ENCODE data around the gene ALKBH3. TPM values are rescaled to one million over a fixed set of nuclear protein-coding genes. Genes with fewer than 3 reads are reported as not detected.

The ALKBH3 gene
- total and polyA plus RNA-seq, 2 experiments from 2014 or later, result 23.8 to 27.2 TPM

GRCh38 chr11:43967661-43968060 is 87.0 kb downstream of the ALKBH3 start:
- 82% methylated on average over 2 of the region's 2 CpGs for WGBS (ENCODE audit: low lambda C conversion rate, missing lambda C conversion rate)

GRCh38 chr11:43968719-43969118 is 88.1 kb downstream of the ALKBH3 start:
- H3K36me3 ChIP-seq (replicated peaks; ENCODE audit: insufficient read depth, low read depth), result no peaks in the 10 kb centered on the region
- H4K20me1 ChIP-seq (ENCODE audit: insufficient read depth, poor library complexity, severe bottlenecking), result no peaks in the 10 kb centered on the region
- H3K4me3 ChIP-seq, result no peak overlapping the region
- H3K9me3 ChIP-seq (ENCODE audit: low read depth), result no peaks in the 10 kb centered on the region
- H2AFZ ChIP-seq, result no peak overlapping the region
- TF ChIP-seq EZH2 (IDR thresholded peaks at IDR 0.05; ENCODE audit: borderline replicate concordance), result no peak
- TF ChIP-seq EZH2phosphoT487 (IDR thresholded peaks at IDR 0.05; ENCODE audit: low read depth, severe bottlenecking, unreplicated experiment), result no peak
- no peak for TF ChIP-seq CTCF (IDR thresholded peaks at IDR 0.05; ENCODE audit: poor library complexity)
- H3K4me1 ChIP-seq (ENCODE audit: insufficient read depth), result no peaks in the 10 kb centered on the region
- DNase-seq (ENCODE audit: low spot score), result no peak
- H3K27ac ChIP-seq, result no peak overlapping the region
- no peak overlapping the region for H3K4me2 ChIP-seq
- no peaks in the 10 kb centered on the region for H3K79me2 ChIP-seq
- H3K9me2 ChIP-seq (replicated peaks; ENCODE audit: insufficient read depth), result no peaks in the 10 kb centered on the region
- 80% methylated on average over 4 of the region's 4 CpGs for WGBS (ENCODE audit: low lambda C conversion rate, missing lambda C conversion rate)
- no peaks in the 10 kb centered on the region for H3K27me3 ChIP-seq

More at GRCh38 chr11:43967661-43968060, 87.0 kb downstream of the ALKBH3 start:
- no peaks in the 10 kb centered on the region for H4K20me1 ChIP-seq (ENCODE audit: insufficient read depth, poor library complexity, severe bottlenecking)
- H3K4me2 ChIP-seq, result no peak overlapping the region
- H3K9me3 ChIP-seq (ENCODE audit: low read depth), result no peaks in the 10 kb centered on the region
- H3K36me3 ChIP-seq (replicated peaks; ENCODE audit: insufficient read depth, low read depth), result no peaks in the 10 kb centered on the region
- no peaks in the 10 kb centered on the region for H3K9me2 ChIP-seq (replicated peaks; ENCODE audit: insufficient read depth)
- no peaks in the 10 kb centered on the region for H3K79me2 ChIP-seq
- H3K4me3 ChIP-seq, result no peak overlapping the region
- H3K27me3 ChIP-seq, result no peaks in the 10 kb centered on the region
- no peak for TF ChIP-seq EZH2 (IDR thresholded peaks at IDR 0.05; ENCODE audit: borderline replicate concordance)
- no peak for TF ChIP-seq CTCF (IDR thresholded peaks at IDR 0.05; ENCODE audit: poor library complexity)
- TF ChIP-seq EZH2phosphoT487 (IDR thresholded peaks at IDR 0.05; ENCODE audit: low read depth, severe bottlenecking, unreplicated experiment), result no peak
- H3K27ac ChIP-seq, result no peak overlapping the region
- H2AFZ ChIP-seq, result no peak overlapping the region
- peaks cover 4% of the 10 kb centered on the region for H3K4me1 ChIP-seq (ENCODE audit: insufficient read depth)
- DNase-seq (ENCODE audit: low spot score), result no peak

GRCh38 chr11:43969543-43969942 is 88.9 kb downstream of the ALKBH3 start:
- 50% methylated on average over 4 of the region's 4 CpGs for WGBS (ENCODE audit: low lambda C conversion rate, missing lambda C conversion rate)
- Histone ChIP-seq H3K27ac (no peak overlapping the region), H3K79me2 (no peaks in the 10 kb centered on the region), H3K36me3 (replicated peaks; ENCODE audit: insufficient read depth, low read depth) (no peaks in the 10 kb centered on the region), H2AFZ (no peak overlapping the region), H3K4me1 (ENCODE audit: insufficient read depth) (no peaks in the 10 kb centered on the region), H4K20me1 (ENCODE audit: insufficient read depth, poor library complexity, severe bottlenecking) (no peaks in the 10 kb centered on the region), H3K4me2 (no peak overlapping the region), H3K9me2 (replicated peaks; ENCODE audit: insufficient read depth) (no peaks in the 10 kb centered on the region), H3K9me3 (ENCODE audit: low read depth) (no peaks in the 10 kb centered on the region), H3K27me3 (no peaks in the 10 kb centered on the region), H3K4me3 (no peak overlapping the region)
- TF ChIP-seq EZH2 (IDR thresholded peaks at IDR 0.05; ENCODE audit: borderline replicate concordance) (no peak), EZH2phosphoT487 (IDR thresholded peaks at IDR 0.05; ENCODE audit: low read depth, severe bottlenecking, unreplicated experiment) (no peak), CTCF (IDR thresholded peaks at IDR 0.05; ENCODE audit: poor library complexity) (no peak)
- DNase-seq (ENCODE audit: low spot score), result no peak

Other genes starting within 250 kb of the ALKBH3 start
- 137 and 140 TPM in 2 replicates for gene HSD17B12, start 200.1 kb upstream of the ALKBH3 start, total RNA-seq
- 78.7 and 83.2 TPM in 2 replicates for gene HSD17B12, start 200.1 kb upstream of the ALKBH3 start, polyA plus RNA-seq
- 23.2 and 30.7 TPM in 2 replicates for gene C11orf96, start 61.8 kb downstream of the ALKBH3 start, total RNA-seq
- gene C11orf96, start 61.8 kb downstream of the ALKBH3 start, polyA plus RNA-seq, result 9.3 and 13.3 TPM in 2 replicates
- gene ACCSL, start 167.2 kb downstream of the ALKBH3 start, total RNA-seq, result not detected in 2 replicates
- not detected in 2 replicates for gene ACCSL, start 167.2 kb downstream of the ALKBH3 start, polyA plus RNA-seq
- gene ACCS, start 185.4 kb downstream of the ALKBH3 start, total RNA-seq, result 5.9 and 9.9 TPM in 2 replicates
- gene ACCS, start 185.4 kb downstream of the ALKBH3 start, polyA plus RNA-seq, result 21.4 and 23.1 TPM in 2 replicates
- 95.8 and 107 TPM in 2 replicates for gene EXT2, start 214.8 kb downstream of the ALKBH3 start, total RNA-seq
- 71.5 and 80.6 TPM in 2 replicates for gene EXT2, start 214.8 kb downstream of the ALKBH3 start, polyA plus RNA-seq